ACC112 (cell line): ENCODE measurements around the gene BMAL1.
A peak's percentile ranks its signal among the peaks of the same experiment; 100 is the strongest.

ENCODE experiments used
- H2AFZ ChIP-seq: fragments of 200-600 bp; sonication (generic); one replicate; pipeline ENCODE4 v1.6.0; 2017; ENCODE audit warnings: antibody characterized with exemption, low read length; ENCODE audit not compliant: unreplicated experiment
- H3K27ac ChIP-seq: fragments of 200-600 bp; sonication (generic); 2 replicates; pipeline ENCODE4 v1.5.1; 2014; ENCODE audit warnings: low read depth, mild to moderate bottlenecking, antibody characterized with exemption, low read length, moderate library complexity
- H3K27me3 ChIP-seq: fragments of 200-600 bp; sonication (generic); 2 replicates; pipeline ENCODE4 v1.6.1; 2014; ENCODE audit warnings: mild to moderate bottlenecking, antibody characterized with exemption, low read length, moderate library complexity, mixed read lengths; ENCODE audit not compliant: insufficient read depth
- H3K36me3 ChIP-seq: fragments of 200-600 bp; sonication (generic); 2 replicates; pipeline ENCODE4 v1.6.1; 2016; ENCODE audit warnings: mild to moderate bottlenecking, antibody characterized with exemption, low read length, moderate library complexity, mixed read lengths; ENCODE audit not compliant: insufficient read depth
- H3K4me1 ChIP-seq: fragments of 200-600 bp; sonication (generic); one replicate; pipeline ENCODE4 v1.6.1; 2016; ENCODE audit warnings: low read length, mixed read lengths; ENCODE audit not compliant: insufficient read depth, unreplicated experiment, control insufficient read depth
- H3K4me3 ChIP-seq: fragments of 200-600 bp; sonication (generic); 2 replicates; pipeline ENCODE4 v1.5.1; 2014; ENCODE audit warnings: mild to moderate bottlenecking, low read depth, low read length
- H3K79me2 ChIP-seq: fragments of 200-600 bp; sonication (generic); one replicate; pipeline ENCODE4 v1.6.0; 2016; ENCODE audit warnings: low read length; ENCODE audit not compliant: control insufficient read depth, unreplicated experiment, insufficient read depth

Gene BMAL1

GRCh38 chr11:13316528-13316961, 39.0 kb downstream of the BMAL1 start:
- peaks cover 45% of the 10 kb centered on the region for H3K4me1 ChIP-seq
- H3K79me2 ChIP-seq: peaks cover 45% of the 10 kb centered on the region
- peak overlapping the region; percentile 71; the same call in 1 of the 2 replicates for H3K27ac ChIP-seq

GRCh38 chr11:13317293-13318080, 39.9 kb downstream of the BMAL1 start:
- no peak overlapping the region for H2AFZ ChIP-seq
- H3K27ac ChIP-seq: peak overlapping the region; percentile 71; the same call in 1 of the 2 replicates
- no peak overlapping the region for H3K4me3 ChIP-seq
- peaks cover 45% of the 10 kb centered on the region for H3K4me1 ChIP-seq
- peaks cover 45% of the 10 kb centered on the region for H3K79me2 ChIP-seq
- no peaks in the 10 kb centered on the region for H3K27me3 ChIP-seq
- H3K36me3 ChIP-seq: no peaks in the 10 kb centered on the region

More at GRCh38 chr11:13316528-13316961, 39.0 kb downstream of the BMAL1 start:
- no peaks in the 10 kb centered on the region for H3K27me3 ChIP-seq
- peak overlapping the region; percentile 33 for H2AFZ ChIP-seq
- no peaks in the 10 kb centered on the region for H3K36me3 ChIP-seq
- no peak overlapping the region for H3K4me3 ChIP-seq

- peak overlapping the region; percentile 62 for H3K4me3 ChIP-seq
- H3K27ac ChIP-seq: no peak overlapping the region
- no peaks in the 10 kb centered on the region for H3K27me3 ChIP-seq
- no peaks in the 10 kb centered on the region for H3K36me3 ChIP-seq
- H3K79me2 ChIP-seq: peaks cover 45% of the 10 kb centered on the region
- peak overlapping the region; percentile 39 for H2AFZ ChIP-seq
- peaks cover 45% of the 10 kb centered on the region for H3K4me1 ChIP-seq
Measured at GRCh38 chr11:13318498-13319295, 41.1 kb downstream of the BMAL1 start.

- peaks cover 38% of the 10 kb centered on the region for H3K79me2 ChIP-seq
- no peak overlapping the region for H3K27ac ChIP-seq
- H3K36me3 ChIP-seq: no peaks in the 10 kb centered on the region
Measured at GRCh38 chr11:13320688-13321087, 43.1 kb downstream of the BMAL1 start.

GRCh38 chr11:13321431-13321830, 43.8 kb downstream of the BMAL1 start:
- Histone ChIP-seq H3K27ac (no peak overlapping the region), H3K4me1 (peaks cover 26% of the 10 kb centered on the region), H3K36me3 (no peaks in the 10 kb centered on the region)

More at GRCh38 chr11:13320688-13321087, 43.1 kb downstream of the BMAL1 start:
- H3K4me3 ChIP-seq: no peak overlapping the region
- H3K27me3 ChIP-seq: no peaks in the 10 kb centered on the region
- peaks cover 34% of the 10 kb centered on the region for H3K4me1 ChIP-seq
- no peak overlapping the region for H2AFZ ChIP-seq

GRCh38 chr11:13324141-13324540, 46.6 kb downstream of the BMAL1 start:
- peaks cover 2% of the 10 kb centered on the region for H3K4me1 ChIP-seq
- H3K4me3 ChIP-seq: no peak overlapping the region
- H3K36me3 ChIP-seq: no peaks in the 10 kb centered on the region
- H3K27me3 ChIP-seq: no peaks in the 10 kb centered on the region
- H3K27ac ChIP-seq: no peak overlapping the region
- no peak overlapping the region for H2AFZ ChIP-seq
- H3K79me2 ChIP-seq: peaks cover 24% of the 10 kb centered on the region

More at GRCh38 chr11:13321431-13321830, 43.8 kb downstream of the BMAL1 start:
- H3K4me3 ChIP-seq: no peak overlapping the region
- peaks cover 39% of the 10 kb centered on the region for H3K79me2 ChIP-seq
- no peaks in the 10 kb centered on the region for H3K27me3 ChIP-seq
- H2AFZ ChIP-seq: no peak overlapping the region

GRCh38 chr11:13324709-13325108, 47.1 kb downstream of the BMAL1 start:
- Histone ChIP-seq H3K36me3 (no peaks in the 10 kb centered on the region), H3K4me3 (no peak overlapping the region), H3K27ac (no peak overlapping the region), H3K4me1 (peaks cover 5% of the 10 kb centered on the region), H2AFZ (no peak overlapping the region), H3K79me2 (peaks cover 18% of the 10 kb centered on the region), H3K27me3 (no peaks in the 10 kb centered on the region)

GRCh38 chr11:13327421-13327820, 49.8 kb downstream of the BMAL1 start:
- H3K27ac ChIP-seq: no peak overlapping the region

GRCh38 chr11:13328286-13328685, 50.7 kb downstream of the BMAL1 start:
- H2AFZ ChIP-seq: no peak overlapping the region
- H3K27me3 ChIP-seq: no peaks in the 10 kb centered on the region
- H3K4me1 ChIP-seq: peaks cover 29% of the 10 kb centered on the region
- H3K27ac ChIP-seq: no peak overlapping the region
- H3K36me3 ChIP-seq: no peaks in the 10 kb centered on the region
- no peak overlapping the region for H3K4me3 ChIP-seq
- peaks cover 2% of the 10 kb centered on the region for H3K79me2 ChIP-seq

More at GRCh38 chr11:13327421-13327820, 49.8 kb downstream of the BMAL1 start:
- H3K79me2 ChIP-seq: peaks cover 2% of the 10 kb centered on the region
- no peak overlapping the region for H3K4me3 ChIP-seq
- no peak overlapping the region for H2AFZ ChIP-seq
- H3K36me3 ChIP-seq: no peaks in the 10 kb centered on the region
- H3K27me3 ChIP-seq: no peaks in the 10 kb centered on the region
- H3K4me1 ChIP-seq: peaks cover 20% of the 10 kb centered on the region

- Histone ChIP-seq H3K79me2 (peaks cover 2% of the 10 kb centered on the region), H3K36me3 (no peaks in the 10 kb centered on the region), H3K27me3 (no peaks in the 10 kb centered on the region), H3K4me3 (no peak overlapping the region), H3K27ac (no peak overlapping the region), H3K4me1 (peaks cover 44% of the 10 kb centered on the region), H2AFZ (no peak overlapping the region)
Measured at GRCh38 chr11:13329670-13330356, 52.2 kb downstream of the BMAL1 start.
